Embryonic facial prominence (tissue), 1 donor: ENCODE results near the gene KRT33B.
"Not testable (repeated sequence)": the region's sequence is repeated elsewhere in the genome, so short reads cannot be mapped to it uniquely, and the experiment has no call there.

ENCODE experiments used
- DNase-seq: peaks from one replicate; pipeline ENCODE4 v3.0.0-alpha.2; 2016; ENCODE audit errors: extremely low spot score

Gene KRT33B

GRCh38 chr17:41393826-41394225 lies 24.2 kb upstream of the KRT33B start:
- no peak for DNase-seq

- DNase-seq, result no peak
Measured at GRCh38 chr17:41393294-41393693, 23.7 kb upstream of the KRT33B start.

- no peak for DNase-seq
Measured at GRCh38 chr17:41392278-41392677, 22.7 kb upstream of the KRT33B start.

- no peak for DNase-seq
Measured at GRCh38 chr17:41391535-41391934, 21.9 kb upstream of the KRT33B start.

- no peak for DNase-seq
Measured at GRCh38 chr17:41390411-41390938, 20.9 kb upstream of the KRT33B start.

- DNase-seq, result no peak
Measured at GRCh38 chr17:41387670-41388069, 18.1 kb upstream of the KRT33B start.

- no peak for DNase-seq
Measured at GRCh38 chr17:41386227-41386626, 16.6 kb upstream of the KRT33B start.

GRCh38 chr17:41383690-41384089 lies 14.1 kb upstream of the KRT33B start:
- DNase-seq, result no peak

- DNase-seq, result no peak
Measured at GRCh38 chr17:41382394-41382793, 12.8 kb upstream of the KRT33B start.

GRCh38 chr17:41381943-41382342 lies 12.3 kb upstream of the KRT33B start, which contains the start of gene KRT34:
Gene KRT34, minus strand, starts transcription at chr17:41382306. Its CDS starts 60 bp downstream, at chr17:41382246.
- not testable (repeated sequence) for DNase-seq

- DNase-seq, result not testable (repeated sequence)
Measured at GRCh38 chr17:41380091-41380490, 10.5 kb upstream of the KRT33B start.

GRCh38 chr17:41377546-41377945 lies 7.9 kb upstream of the KRT33B start:
- no peak for DNase-seq

GRCh38 chr17:41369023-41369422 lies 590 bp downstream of the KRT33B start:
- no peak for DNase-seq

- DNase-seq, result no peak
Measured at GRCh38 chr17:41367426-41368075, 2.1 kb downstream of the KRT33B start.

- no peak for DNase-seq
Measured at GRCh38 chr17:41366070-41366469, 3.5 kb downstream of the KRT33B start.

GRCh38 chr17:41363881-41364280 lies 5.7 kb downstream of the KRT33B start:
- no peak for DNase-seq

GRCh38 chr17:41360296-41360995 lies 9.2 kb downstream of the KRT33B start:
- no peak for DNase-seq

GRCh38 chr17:41354536-41354935 lies 15.1 kb downstream of the KRT33B start:
- DNase-seq, result no peak

- DNase-seq, result no peak
Measured at GRCh38 chr17:41352597-41353366, 16.8 kb downstream of the KRT33B start.

- DNase-seq, result no peak
Measured at GRCh38 chr17:41351177-41351576, 18.4 kb downstream of the KRT33B start.

GRCh38 chr17:41350381-41350878 lies 19.2 kb downstream of the KRT33B start, which contains the start of gene KRT33A:
Gene KRT33A, minus strand, starts transcription at chr17:41350828. Its CDS starts 61 bp downstream, at chr17:41350767.
- not testable (repeated sequence) for DNase-seq
